SK-N-SH (cell line): ENCODE results near the gene IRF2BP2. TPM values are rescaled to one million over a fixed set of nuclear protein-coding genes. Genes with fewer than 3 reads are reported as not detected.

Experiments
- CTCF ChIA-PET: fragments of 300-600, 350-600 bp; formaldehyde crosslinking; extraction: SDS; loops from one replicate; lab custom pipeline; 2021; lab: Yijun Ruan, JAX
- POLR2A ChIA-PET: fragments of 350-600 bp; sonication (Branson Sonifier 250); formaldehyde crosslinking; extraction: SDS; loops from one replicate; lab custom pipeline; 2020; ENCODE audit warnings: antibody characterized with exemption, inconsistent platforms; lab: Yijun Ruan, JAX
- DNase-seq: peaks from one replicate; pipeline ENCODE4 v3.0.0; 2012
- H2AFZ ChIP-seq: fragments of 200-600 bp; sonication (generic); 2 replicates; pipeline ENCODE4 v1.8.1; 2016; ENCODE audit warnings: antibody characterized with exemption, mild to moderate bottlenecking, low read depth
- H3F3A ChIP-seq: fragments of 200-600 bp; sonication (generic); replicated peaks from 2 replicates; pipeline ENCODE3; 2016; ENCODE audit warnings: antibody characterized with exemption, mild to moderate bottlenecking; ENCODE audit not compliant: insufficient read depth
- H3K27ac ChIP-seq, 2 experiments: fragments of 200-500 bp in 1 of 2; fragments of 200-600 bp in 1 of 2; sonication (Bioruptor generic) in 1 of 2; sonication (generic), shearing (Covaris generic) in 1 of 2; 2 replicates each; pipeline versions ENCODE4 v1.5.1 to v1.6.1; 2014 to 2016; ENCODE audit warnings: low read depth in 2 of 2, inconsistent platforms in 1 of 2, low read length in 1 of 2, mild to moderate bottlenecking in 1 of 2, mixed read lengths in 1 of 2
- H3K27me3 ChIP-seq: fragments of 200-600 bp; sonication (generic), shearing (Covaris generic); 2 replicates; pipeline ENCODE4 v1.6.1; 2016; ENCODE audit warnings: mixed run types; ENCODE audit not compliant: insufficient read depth
- H3K36me3 ChIP-seq, 2 experiments: fragments of 200-500 bp in 1 of 2; fragments of 200-600 bp in 1 of 2; sonication (Bioruptor generic) in 1 of 2; sonication (generic) in 1 of 2; replicated peaks in 1 of 2; 2 replicates each; pipeline versions ENCODE3 to v1.5.1; 2014 to 2016; ENCODE audit warnings: low read length in 1 of 2, mild to moderate bottlenecking in 1 of 2; ENCODE audit not compliant: insufficient read depth in 2 of 2, control insufficient read depth in 1 of 2
- H3K4me1 ChIP-seq, 2 experiments: fragments of 200-500 bp in 1 of 2; fragments of 200-600 bp in 1 of 2; sonication (Bioruptor generic) in 1 of 2; sonication (generic), shearing (Covaris generic) in 1 of 2; 2 replicates each; pipeline versions ENCODE4 v1.5.1 to v1.6.1; 2014 to 2016; ENCODE audit warnings: low read depth in 1 of 2, low read length in 1 of 2, mixed run types in 1 of 2; ENCODE audit not compliant: insufficient read depth in 2 of 2, control insufficient read depth in 1 of 2
- H3K4me2 ChIP-seq: fragments of 200-600 bp; sonication (generic), shearing (Covaris generic); 2 replicates; pipeline ENCODE4 v1.6.1; 2017; ENCODE audit warnings: mixed run types
- H3K4me3 ChIP-seq, 2 experiments: fragments of 200-500 bp in 1 of 2; fragments of 200-600 bp in 1 of 2; sonication (Bioruptor generic) in 1 of 2; sonication (generic), shearing (Covaris generic) in 1 of 2; 2 replicates each; pipeline versions ENCODE4 v1.5.1 to v1.8.1; 2014 to 2016; ENCODE audit warnings: low read depth in 2 of 2, inconsistent platforms in 1 of 2, low read length in 1 of 2, mild to moderate bottlenecking in 1 of 2, mixed read lengths in 1 of 2, moderate library complexity in 1 of 2
- H3K79me2 ChIP-seq: fragments of 200-600 bp; sonication (generic); 2 replicates; pipeline ENCODE4 v1.8.1; 2017; ENCODE audit warnings: mild to moderate bottlenecking; ENCODE audit not compliant: insufficient read depth
- H3K9ac ChIP-seq: fragments of 200-600 bp; sonication (generic); 2 replicates; pipeline ENCODE4 v1.6.1; 2017; ENCODE audit warnings: mixed run types
- H3K9me2 ChIP-seq: fragments of 200-600 bp; sonication (generic); 2 replicates; pipeline ENCODE4 v1.6.1; 2017; ENCODE audit warnings: mixed run types
- H3K9me3 ChIP-seq: fragments of 200-600 bp; sonication (generic); 2 replicates; pipeline ENCODE4 v1.6.1; 2017; ENCODE audit warnings: mixed run types, mild to moderate bottlenecking, moderate library complexity
- H4K20me1 ChIP-seq: fragments of 200-600 bp; sonication (generic); 2 replicates; pipeline ENCODE4 v1.6.1; 2017; ENCODE audit warnings: mild to moderate bottlenecking, mixed run types; ENCODE audit not compliant: insufficient read depth
- CHD2 ChIP-seq: fragments of 150-350 bp; IDR thresholded peaks from 2 replicates; pipeline ENCODE4 v1.6.1; 2018; ENCODE audit warnings: low read length; ENCODE audit not compliant: partially characterized antibody
- ELF1 ChIP-seq: IDR thresholded peaks from 2 replicates; pipeline ENCODE4 v1.4.0; 2012
- EP300 ChIP-seq, 2 experiments: IDR thresholded peaks; 2 replicates each; pipeline versions ENCODE4 v1.4.0 to v1.6.1; 2012; ENCODE audit warnings: borderline replicate concordance in 1 of 2, low read depth in 1 of 2, low read length in 1 of 2
- EZH2phosphoT487 ChIP-seq: fragments of 200-600 bp; sonication (generic); IDR thresholded peaks from 2 replicates; pipeline ENCODE4 v1.6.1; 2017; ENCODE audit warnings: low read depth, mixed run types, mild to moderate bottlenecking, antibody characterized with exemption, moderate library complexity, borderline replicate concordance
- FOSL2 ChIP-seq: IDR thresholded peaks from 2 replicates; pipeline ENCODE4 v1.4.0; 2012; ENCODE audit warnings: low read depth, mild to moderate bottlenecking, moderate library complexity, borderline replicate concordance
- FOXM1 ChIP-seq: IDR thresholded peaks from 2 replicates; pipeline ENCODE4 v1.4.0; 2012; ENCODE audit warnings: low read depth, mild to moderate bottlenecking
- GABPA ChIP-seq: IDR thresholded peaks from 2 replicates; pipeline ENCODE4 v1.4.0; 2012; ENCODE audit warnings: low read depth, mild to moderate bottlenecking
- IRF3 ChIP-seq: fragments of 150-350 bp; IDR thresholded peaks from 2 replicates; pipeline ENCODE4 v1.6.1; 2016; ENCODE audit warnings: mild to moderate bottlenecking, low read depth, low read length
- JUND ChIP-seq: IDR thresholded peaks from 2 replicates; pipeline ENCODE4 v1.4.0; 2012
- MAX ChIP-seq: IDR thresholded peaks from 2 replicates; pipeline ENCODE4 v1.4.0; 2012; ENCODE audit warnings: low read depth
- MEF2A ChIP-seq: IDR thresholded peaks from 2 replicates; pipeline ENCODE4 v1.4.0; 2012; ENCODE audit warnings: low read depth, borderline replicate concordance
- MXI1 ChIP-seq: IDR thresholded peaks from 2 replicates; pipeline ENCODE4 v1.6.1; 2012; ENCODE audit warnings: mild to moderate bottlenecking, low read depth, low read length, improper control_type of control experiment
- NFIC ChIP-seq: IDR thresholded peaks from 2 replicates; pipeline ENCODE4 v1.4.0; 2012; ENCODE audit warnings: borderline replicate concordance
- NRF1 ChIP-seq: IDR thresholded peaks from 2 replicates; pipeline ENCODE4 v1.6.1; 2012; ENCODE audit warnings: low read depth, mild to moderate bottlenecking, low read length
- PBX3 ChIP-seq: IDR thresholded peaks from 2 replicates; pipeline ENCODE4; 2012
- POLR2AphosphoS5 ChIP-seq: IDR thresholded peaks from 2 replicates; pipeline ENCODE4 v1.6.1; 2012; ENCODE audit warnings: low read depth, low read length
- RCOR1 ChIP-seq: fragments of 150-350 bp; IDR thresholded peaks from 2 replicates; pipeline ENCODE4 v1.6.1; 2017; ENCODE audit warnings: antibody characterized with exemption, low read length
- RFX5 ChIP-seq: IDR thresholded peaks from 2 replicates; pipeline ENCODE4 v1.6.1; 2012; ENCODE audit warnings: mild to moderate bottlenecking, improper control_type of control experiment, low read length
- RXRA ChIP-seq: IDR thresholded peaks from 2 replicates; pipeline ENCODE4 v1.4.0; 2012; ENCODE audit warnings: low read depth, mild to moderate bottlenecking, borderline replicate concordance
- SIN3A ChIP-seq: IDR thresholded peaks from 2 replicates; pipeline ENCODE4 v1.6.1; 2012; ENCODE audit warnings: low read depth, mild to moderate bottlenecking, low read length, moderate library complexity, borderline replicate concordance
- TAF1 ChIP-seq: IDR thresholded peaks from 2 replicates; pipeline ENCODE4 v1.6.1; 2012; ENCODE audit warnings: low read depth, mild to moderate bottlenecking, low read length, moderate library complexity, borderline replicate concordance
- TCF12 ChIP-seq: IDR thresholded peaks from 2 replicates; pipeline ENCODE4 v1.4.0; 2012
- TEAD4 ChIP-seq: IDR thresholded peaks from 2 replicates; pipeline ENCODE4 v1.4.0; 2012; ENCODE audit warnings: mild to moderate bottlenecking, borderline replicate concordance; ENCODE audit not compliant: insufficient read depth
- USF1 ChIP-seq: IDR thresholded peaks from 2 replicates; pipeline ENCODE4 v1.4.0; 2012; ENCODE audit warnings: low read depth, borderline replicate concordance
- USF2 ChIP-seq: fragments of 150-350 bp; IDR thresholded peaks from 2 replicates; pipeline ENCODE4 v1.6.1; 2017; ENCODE audit warnings: antibody characterized with exemption, low read length, low read depth, borderline replicate concordance
- ZBTB33 ChIP-seq: IDR thresholded peaks from 2 replicates; pipeline ENCODE4 v1.4.0; 2012; ENCODE audit warnings: low read depth, borderline replicate concordance
- WGBS: methylation state at CpG from one replicate; pipeline ENCODE4 v1.1.6; 2017; ENCODE audit warnings: low lambda C conversion rate; 5-methylcytosine and 5-hydroxymethylcytosine counted together
- polyA plus RNA-seq, 3 experiments: library from polyadenylated mRNA; depleted of rRNA; stranded (reverse); fragments of >200 nt; gene quantifications; 2 replicates each; pipeline ENCODE4 v1.2.3, GENCODE V29; 2012

The IRF2BP2 gene
- polyA plus RNA-seq (2012; rRNA removed) = 40.3 and 73.9 TPM in 2 replicates
- 28.1 and 46.6 TPM in 2 replicates for polyA plus RNA-seq (2012; cell fraction: cytosol; rRNA removed)
- 73.9 and 167 TPM in 2 replicates for polyA plus RNA-seq (2012; cell fraction: nucleus; rRNA removed)

GRCh38 chr1:234610061-234610665 is at the start of gene IRF2BP2:
Gene IRF2BP2, minus strand, starts transcription at chr1:234610178. Its CDS starts 684 bp downstream, at chr1:234609494.
- POLR2A ChIA-PET = interaction anchor here (0.7 to 6.2 kb wide), 15 partner anchors 9 to 439 kb away, joined by 3 to 108 read pairs (median 4); no protein-coding TSS in a partner anchor
- 2% methylated on average over 15 of the region's 62 CpGs for WGBS
- H3K4me2 ChIP-seq = peak within 1 kb of the TSS; percentile 91
- H3K4me3 ChIP-seq = peak within 1 kb of the TSS; percentile 71 to 83
- no peaks in the 10 kb centered on the region for H3K9me2 ChIP-seq
- peaks cover 54% of the 10 kb centered on the region for H3F3A ChIP-seq
- H3K79me2 ChIP-seq = peaks cover 41% of the 10 kb centered on the region
- H3K27ac ChIP-seq = peak within 1 kb of the TSS; percentile 100
- H3K9ac ChIP-seq = peak within 1 kb of the TSS; percentile 99
- H3K27me3 ChIP-seq = no peaks in the 10 kb centered on the region
- H2AFZ ChIP-seq = 0 out of 2 replicates have a peak within 1 kb of the TSS, but pooled peaks have one; percentile 27
- H3K4me1 ChIP-seq = peaks cover 34 to 46% of the 10 kb centered on the region in 2 experiments
- H3K36me3 ChIP-seq = peaks cover 27 to 33% of the 10 kb centered on the region in 2 experiments
- no peaks in the 10 kb centered on the region for H3K9me3 ChIP-seq
- DNase-seq = peak; percentile 93
- peaks cover 12% of the 10 kb centered on the region for H4K20me1 ChIP-seq
- CTCF ChIA-PET = interaction anchor here (1.0 to 4.6 kb wide), 9 partner anchors 9 to 473 kb away, joined by 3 to 25 read pairs (median 5); no protein-coding TSS in a partner anchor
- TF ChIP-seq FOXM1 = no peak
- TF ChIP-seq NFIC = 0 out of 2 replicates have a peak, but pooled peaks have one; percentile 18
- TF ChIP-seq GABPA = no peak
- no peak for TF ChIP-seq USF1
- peak; percentile 2; the same call in 1 of the 2 replicates for TF ChIP-seq MXI1
- no peak for TF ChIP-seq IRF3
- no peak for TF ChIP-seq MAX
- no peak for TF ChIP-seq EZH2phosphoT487
- TF ChIP-seq MEF2A = no peak
- TF ChIP-seq USF2 = no peak
- no peak; the same call in 1 of the 2 replicates for TF ChIP-seq RXRA
- TF ChIP-seq SIN3A = no peak
- peak; percentile 84 for TF ChIP-seq NRF1
- no peak for TF ChIP-seq JUND
- peak; percentile 92 for TF ChIP-seq TAF1
- TF ChIP-seq RCOR1 = no peak
- no peak for TF ChIP-seq PBX3
- TF ChIP-seq ELF1 = no peak
- peak; percentile 21 to 52; a peak in 1 of 4 replicates for TF ChIP-seq EP300 (IDR thresholded peaks at IDR 0.05; ENCODE audit: borderline replicate concordance in 1 of 2, low read depth in 1 of 2, low read length in 1 of 2)
- no peak for TF ChIP-seq TCF12
- TF ChIP-seq POLR2AphosphoS5 = peak; percentile 74
- no peak for TF ChIP-seq FOSL2
- no peak for TF ChIP-seq RFX5
- no peak for TF ChIP-seq CHD2
- TF ChIP-seq ZBTB33 = 0 out of 2 replicates have a peak, but pooled peaks have one; percentile 15
- no peak for TF ChIP-seq TEAD4
